ENCODE measurements around the gene KRTAP5-10.
"Not testable (repeated sequence)": the region's sequence is repeated elsewhere in the genome, so short reads cannot be mapped to it uniquely, and the experiment has no call there.

The KRTAP5-10 gene

DNA sequence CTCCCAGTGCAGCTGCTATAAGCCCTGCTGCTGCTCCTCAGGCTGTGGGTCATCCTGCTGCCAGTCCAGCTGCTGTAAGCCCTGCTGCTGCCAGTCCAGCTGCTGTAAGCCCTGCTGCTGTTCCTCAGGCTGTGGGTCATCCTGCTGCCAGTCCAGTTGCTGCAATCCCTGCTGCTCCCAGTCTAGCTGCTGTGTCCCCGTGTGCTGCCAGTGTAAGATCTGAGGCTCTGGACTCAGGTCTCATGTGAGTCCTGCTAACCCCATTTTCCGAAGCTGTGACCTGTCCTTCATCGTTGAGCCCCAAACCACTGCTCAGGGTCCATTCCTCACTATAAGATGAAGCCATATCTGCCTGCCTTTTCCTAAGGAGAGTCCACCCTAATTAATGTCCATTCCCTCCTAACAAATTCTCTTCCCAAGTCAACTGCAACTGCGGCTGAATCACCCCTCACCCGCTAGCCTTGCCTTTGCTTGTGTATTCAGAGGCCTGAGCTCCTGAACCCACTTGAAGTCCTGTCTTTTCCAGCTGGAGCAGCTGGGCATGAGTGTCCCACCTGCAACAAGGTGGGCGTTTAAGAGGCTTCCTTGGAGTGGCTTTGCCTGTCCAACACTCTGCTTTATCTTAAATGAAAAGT lies 37.7 kb upstream of the KRTAP5-10 start:
- ChIA-PET CTCF (interaction anchor here (0.5 kb wide), 1 partner anchor 200 kb away, joined by 3 read pairs; no protein-coding TSS in a partner anchor), POLR2A (no interaction called here)
- TF ChIP-seq FOXK2 (IDR thresholded peaks at IDR 0.05) (no peak), ARNT (IDR thresholded peaks at IDR 0.05) (no peak)
- DNase-seq (ENCODE audit: extremely low spot score): no peak

DNA sequence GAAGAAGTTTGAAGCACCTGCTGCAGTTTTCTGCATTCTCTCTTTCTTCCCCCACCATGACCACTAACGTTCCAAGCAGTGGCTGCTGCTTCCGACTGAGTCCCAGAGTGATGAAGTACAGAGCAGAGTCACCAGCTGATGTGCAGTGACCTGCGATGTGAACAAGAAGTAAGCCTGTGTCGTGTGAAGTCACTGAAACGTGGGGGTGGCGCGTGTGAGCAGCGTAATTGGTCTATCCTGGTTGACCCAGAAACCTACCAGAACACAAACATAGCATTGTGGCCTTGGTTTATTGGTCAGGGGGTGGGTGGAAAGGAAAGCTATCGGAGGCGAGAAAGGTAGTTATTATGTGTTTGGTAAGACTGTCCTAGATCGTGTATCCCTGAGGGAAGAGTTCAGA lies 34.8 kb upstream of the KRTAP5-10 start:
- POLR2A ChIA-PET: no interaction called here
- CTCF ChIA-PET: no interaction called here
- TF ChIP-seq, protein P1, sequence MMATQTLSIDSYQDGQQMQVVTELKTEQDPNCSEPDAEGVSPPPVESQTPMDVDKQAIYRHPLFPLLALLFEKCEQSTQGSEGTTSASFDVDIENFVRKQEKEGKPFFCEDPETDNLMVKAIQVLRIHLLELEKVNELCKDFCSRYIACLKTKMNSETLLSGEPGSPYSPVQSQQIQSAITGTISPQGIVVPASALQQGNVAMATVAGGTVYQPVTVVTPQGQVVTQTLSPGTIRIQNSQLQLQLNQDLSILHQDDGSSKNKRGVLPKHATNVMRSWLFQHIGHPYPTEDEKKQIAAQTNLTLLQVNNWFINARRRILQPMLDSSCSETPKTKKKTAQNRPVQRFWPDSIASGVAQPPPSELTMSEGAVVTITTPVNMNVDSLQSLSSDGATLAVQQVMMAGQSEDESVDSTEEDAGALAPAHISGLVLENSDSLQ (IDR thresholded peaks at IDR 0.05): no peak
- no peak for DNase-seq (ENCODE audit: extremely low spot score)

DNA sequence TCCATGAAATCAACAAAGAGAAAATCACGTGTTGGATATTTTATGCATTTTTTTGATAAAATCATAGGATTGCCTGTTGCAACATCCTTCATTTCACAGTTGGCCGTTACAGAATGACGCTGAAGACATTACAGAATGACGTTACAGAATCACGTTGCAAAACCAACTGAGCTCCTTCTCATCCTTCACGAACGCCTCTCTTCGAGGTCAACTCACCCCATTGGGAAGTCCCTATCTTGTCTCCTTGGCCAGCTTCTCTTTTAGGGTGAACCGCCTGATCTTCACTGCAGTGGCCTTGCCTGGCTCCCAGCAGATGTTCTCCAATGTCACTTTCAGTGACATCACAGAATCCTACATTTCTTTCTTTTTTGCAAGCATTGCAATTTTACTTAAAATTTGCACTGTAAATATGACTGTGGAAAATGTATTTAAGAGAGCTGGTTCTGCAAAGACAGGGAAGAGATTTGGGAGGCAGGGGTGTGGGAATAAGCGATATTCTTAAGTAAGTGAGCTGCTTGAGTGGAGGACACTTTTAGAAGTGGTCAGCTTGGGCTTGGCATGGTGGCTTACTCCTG lies 33.2 kb upstream of the KRTAP5-10 start:
- TF ChIP-seq FOXM1 (IDR thresholded peaks at IDR 0.05; ENCODE audit: borderline replicate concordance) (no peak), FOXK2 (IDR thresholded peaks at IDR 0.05) (no peak), LEF1 (IDR thresholded peaks at IDR 0.05; ENCODE audit: borderline replicate concordance) (no peak), BHLHE40 (IDR thresholded peaks at IDR 0.05; ENCODE audit: borderline replicate concordance) (no peak), ARNT (IDR thresholded peaks at IDR 0.05) (no peak), NFRKB (IDR thresholded peaks at IDR 0.05) (no peak)
- TF ChIP-seq, protein P1 (IDR thresholded peaks at IDR 0.05): no peak
- ChIA-PET CTCF (no interaction called here), POLR2A (no interaction called here)
- DNase-seq (ENCODE audit: extremely low spot score): no peak

DNA sequence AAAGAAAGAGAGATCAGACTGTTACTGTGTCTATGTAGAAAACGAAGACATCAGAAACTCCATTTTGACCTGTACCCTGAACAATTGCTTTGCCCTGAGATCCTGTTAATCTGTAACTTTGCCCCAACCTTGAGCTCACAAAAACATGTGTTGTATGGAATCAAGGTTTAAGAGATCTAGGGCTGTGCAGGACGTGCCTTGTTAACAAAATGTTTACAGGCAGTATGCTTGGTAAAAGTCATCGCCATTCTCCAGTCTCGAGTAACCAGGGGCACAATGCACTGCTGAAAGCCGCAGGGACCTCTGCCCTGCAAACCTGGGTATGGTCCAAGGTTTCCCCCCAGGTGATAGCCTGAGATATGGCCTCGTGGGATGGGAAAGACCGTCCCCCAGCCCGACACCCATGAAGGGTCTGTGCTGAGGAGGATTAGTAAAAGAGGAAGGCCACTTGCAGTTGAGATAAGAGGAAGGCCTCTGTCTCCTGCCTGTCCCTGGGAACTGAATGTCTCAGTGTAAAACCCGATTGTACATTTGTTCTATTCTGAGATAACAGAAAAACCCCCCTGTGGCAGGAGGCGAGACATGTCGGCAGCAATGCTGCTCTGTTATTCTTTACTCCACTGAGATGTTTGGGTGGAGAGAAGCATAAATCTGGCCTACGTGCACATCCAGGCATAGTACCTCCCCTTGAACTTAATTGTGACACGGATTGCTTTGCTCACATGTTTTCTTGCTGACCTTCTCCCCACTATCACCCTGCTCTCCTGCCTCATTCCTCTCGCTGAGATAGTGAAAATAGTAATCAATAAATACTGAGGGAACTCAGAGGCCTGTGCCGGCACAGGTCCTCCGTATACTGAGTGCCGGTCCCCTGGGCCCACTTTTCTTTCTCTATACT lies 30.4 kb upstream of the KRTAP5-10 start:
- DNase-seq (ENCODE audit: extremely low spot score); POLR2A ChIA-PET; CTCF ChIA-PET: not testable (repeated sequence)

DNA sequence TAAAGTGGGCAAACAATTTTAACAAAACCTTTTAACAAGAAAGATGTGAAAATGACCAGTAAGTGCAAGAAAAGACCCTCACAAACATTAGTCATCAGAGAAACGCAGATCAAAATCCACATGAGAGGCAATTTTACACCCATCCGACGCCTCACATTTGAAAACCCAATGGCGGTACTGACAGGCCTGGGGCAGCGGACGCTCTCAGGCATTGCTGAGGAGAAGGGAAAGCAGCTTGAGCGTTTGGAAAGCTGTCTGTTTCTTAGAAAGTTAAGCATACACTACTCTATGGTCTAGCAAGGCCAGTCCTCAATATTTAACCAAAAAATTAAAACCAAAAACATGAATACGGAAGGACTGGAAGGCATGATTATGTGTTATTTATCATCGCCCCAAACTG lies 29.5 kb upstream of the KRTAP5-10 start:
- CTCF ChIA-PET: no interaction called here
- TF ChIP-seq TARDBP (IDR thresholded peaks at IDR 0.05) (no peak), FOXK2 (IDR thresholded peaks at IDR 0.05) (no peak), ZNF384 (IDR thresholded peaks at IDR 0.05) (no peak), HDGF (IDR thresholded peaks at IDR 0.05; ENCODE audit: borderline replicate concordance) (no peak), BHLHE40 (IDR thresholded peaks at IDR 0.05; ENCODE audit: borderline replicate concordance) (no peak), LEF1 (IDR thresholded peaks at IDR 0.05; ENCODE audit: borderline replicate concordance) (no peak), SUZ12 (IDR thresholded peaks at IDR 0.05) (no peak), L3MBTL2 (conservative IDR thresholded peaks at IDR 0.05) (no peak), ARNT (IDR thresholded peaks at IDR 0.05) (no peak), CTBP1 (IDR thresholded peaks at IDR 0.05; ENCODE audit: borderline replicate concordance) (no peak), FOXA1 (IDR thresholded peaks at IDR 0.05) (no peak), NFRKB (IDR thresholded peaks at IDR 0.05) (no peak), SP1 (IDR thresholded peaks at IDR 0.05) (no peak), FOXM1 (IDR thresholded peaks at IDR 0.05; ENCODE audit: borderline replicate concordance) (no peak), ELF4 (IDR thresholded peaks at IDR 0.05) (no peak)
- TF ChIP-seq, protein P1 (IDR thresholded peaks at IDR 0.05): no peak

DNA sequence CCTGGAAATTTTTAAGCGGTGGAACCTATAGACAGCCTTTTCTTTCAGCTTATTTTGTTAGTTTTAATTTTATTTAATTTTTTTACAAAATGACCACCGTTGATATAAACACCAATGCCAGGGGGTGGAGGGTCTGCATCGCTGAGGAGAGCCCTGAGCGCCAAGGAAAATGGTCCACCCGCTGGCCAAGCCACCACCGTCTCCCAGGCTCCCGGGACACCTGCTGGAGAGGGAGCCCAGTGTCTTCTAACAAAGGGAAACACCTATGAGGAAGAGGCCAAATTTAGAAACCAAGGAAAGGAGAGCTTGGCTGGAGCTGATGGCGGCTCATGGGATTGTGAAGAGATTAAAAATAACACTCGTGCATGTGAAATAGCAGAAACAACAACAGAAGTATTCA lies 27.8 kb upstream of the KRTAP5-10 start:
- ChIA-PET POLR2A (no interaction called here), CTCF (interaction anchor here (0.7 kb wide), 1 partner anchor 183 kb away, joined by 4 read pairs; no protein-coding TSS in a partner anchor)
- DNase-seq (ENCODE audit: extremely low spot score): no peak
- TF ChIP-seq FOXM1 (IDR thresholded peaks at IDR 0.05; ENCODE audit: borderline replicate concordance) (no peak), ZNF384 (IDR thresholded peaks at IDR 0.05) (no peak), TARDBP (IDR thresholded peaks at IDR 0.05) (no peak), L3MBTL2 (conservative IDR thresholded peaks at IDR 0.05) (no peak), BHLHE40 (IDR thresholded peaks at IDR 0.05; ENCODE audit: borderline replicate concordance) (no peak), NFRKB (IDR thresholded peaks at IDR 0.05) (no peak), FOXA1 (IDR thresholded peaks at IDR 0.05) (no peak), FOXK2 (IDR thresholded peaks at IDR 0.05) (no peak), SP1 (IDR thresholded peaks at IDR 0.05) (no peak), LEF1 (IDR thresholded peaks at IDR 0.05; ENCODE audit: borderline replicate concordance) (no peak), ELF4 (IDR thresholded peaks at IDR 0.05) (no peak), CTBP1 (IDR thresholded peaks at IDR 0.05; ENCODE audit: borderline replicate concordance) (no peak)
- TF ChIP-seq, protein P1 (IDR thresholded peaks at IDR 0.05): no peak

More for the DNA sequence above, 29.5 kb upstream of the KRTAP5-10 start:
- POLR2A ChIA-PET: no interaction called here
- no peak for DNase-seq (ENCODE audit: extremely low spot score)

DNA sequence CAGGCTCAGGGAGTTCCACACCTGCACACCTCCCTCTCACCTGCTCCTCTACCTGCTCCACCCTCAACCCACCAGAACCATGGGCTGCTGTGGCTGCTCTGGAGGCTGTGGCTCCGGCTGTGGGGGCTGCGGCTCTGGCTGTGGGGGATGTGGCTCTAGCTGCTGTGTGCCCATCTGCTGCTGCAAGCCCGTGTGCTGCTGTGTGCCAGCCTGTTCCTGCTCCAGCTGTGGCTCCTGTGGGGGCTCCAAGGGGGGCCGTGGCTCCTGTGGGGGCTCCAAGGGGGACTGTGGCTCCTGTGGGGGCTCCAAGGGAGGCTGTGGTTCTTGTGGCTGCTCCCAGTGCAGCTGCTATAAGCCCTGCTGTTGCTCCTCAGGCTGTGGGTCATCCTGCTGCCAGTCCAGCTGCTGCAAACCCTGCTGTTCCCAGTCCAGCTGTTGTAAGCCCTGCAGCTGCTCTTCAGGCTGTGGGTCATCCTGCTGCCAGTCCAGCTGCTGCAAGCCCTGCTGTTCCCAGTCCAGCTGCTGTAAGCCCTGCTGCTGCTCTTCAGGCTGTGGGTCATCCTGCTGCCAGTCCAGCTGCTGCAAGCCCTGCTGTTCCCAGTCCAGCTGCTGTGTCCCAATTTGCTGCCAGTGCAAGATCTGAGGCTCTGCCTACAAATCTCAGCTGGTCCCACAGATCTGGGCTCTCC lies 27.2 kb upstream of the KRTAP5-10 start, which contains the start of gene KRTAP5-8:
KRTAP5-8 (plus strand) TSS at position 49 of the 689 bp plus-strand sequence; CDS start at position 80, 31 bp downstream.
- CTCF ChIA-PET; POLR2A ChIA-PET; DNase-seq (ENCODE audit: extremely low spot score): not testable (repeated sequence)
